B cell (primary cell): ENCODE results near the gene ACO1.

ENCODE experiments used
- CTCF ChIP-seq: fragments of 200-600 bp; IDR thresholded peaks from one replicate; pipeline ENCODE4 v1.8.0; 2022; ENCODE audit warnings: antibody characterized with exemption, mild to moderate bottlenecking
- EZH2 ChIP-seq: IDR thresholded peaks from 2 replicates; pipeline ENCODE4 v1.6.1; 2012; ENCODE audit warnings: borderline replicate concordance, low read depth, mild to moderate bottlenecking, moderate library complexity, low read length; ENCODE audit not compliant: insufficient read depth, poor library complexity, severe bottlenecking

- TF ChIP-seq CTCF, result no peak
- no peak for TF ChIP-seq EZH2
Measured at GRCh38 chr9:32349013-32349412, 35.4 kb upstream of the ACO1 start.
